Islet of Langerhans (tissue), 1 donor: ENCODE results near the gene TBC1D8B.

Experiments
- FAIRE-seq: peaks from one replicate; lab custom pipeline; 2011; peaks lifted over from hg19 to GRCh38; lab: Jason Lieb, UNC

Gene TBC1D8B

DNA sequence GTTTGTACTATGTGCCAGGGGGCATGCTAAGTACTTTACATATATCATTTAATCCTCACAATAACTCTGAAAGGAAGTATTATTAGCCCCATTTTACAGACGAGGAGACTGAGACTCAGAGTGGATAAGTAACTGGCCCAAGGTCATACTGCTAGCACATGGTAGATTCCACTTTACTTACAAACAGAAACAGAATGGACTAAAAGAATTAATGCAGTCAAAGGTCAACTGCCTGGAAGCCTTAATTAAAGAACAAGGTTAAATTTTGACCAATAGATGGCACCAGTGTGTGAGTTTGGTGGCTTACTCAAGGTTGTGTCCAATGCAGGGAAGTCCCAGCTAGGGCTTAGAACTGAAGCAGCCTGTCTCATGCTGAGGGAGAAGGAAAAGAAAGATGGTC is 96.0 kb downstream of the TBC1D8B start:
- FAIRE-seq, result no peak

DNA sequence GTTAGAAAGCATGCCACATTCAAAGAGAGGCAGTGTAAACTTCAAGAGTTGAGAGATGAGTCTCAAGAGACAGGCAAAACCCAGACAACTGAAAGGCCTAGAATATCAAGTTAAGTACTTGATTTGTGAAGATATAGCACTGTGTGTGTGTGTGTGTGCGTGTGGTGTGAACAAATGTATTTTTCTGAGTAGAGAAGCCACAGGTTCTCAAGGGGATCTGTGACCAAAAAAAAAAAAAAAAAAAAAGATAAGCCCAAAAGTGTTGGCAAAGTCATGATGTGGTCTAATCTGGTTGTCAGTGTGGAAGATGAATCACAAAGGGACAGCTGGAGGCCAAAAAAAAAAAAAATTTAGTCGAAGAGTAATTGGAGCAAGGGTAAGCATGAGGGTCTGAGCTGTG is 96.8 kb downstream of the TBC1D8B start:
- FAIRE-seq, result no peak

DNA sequence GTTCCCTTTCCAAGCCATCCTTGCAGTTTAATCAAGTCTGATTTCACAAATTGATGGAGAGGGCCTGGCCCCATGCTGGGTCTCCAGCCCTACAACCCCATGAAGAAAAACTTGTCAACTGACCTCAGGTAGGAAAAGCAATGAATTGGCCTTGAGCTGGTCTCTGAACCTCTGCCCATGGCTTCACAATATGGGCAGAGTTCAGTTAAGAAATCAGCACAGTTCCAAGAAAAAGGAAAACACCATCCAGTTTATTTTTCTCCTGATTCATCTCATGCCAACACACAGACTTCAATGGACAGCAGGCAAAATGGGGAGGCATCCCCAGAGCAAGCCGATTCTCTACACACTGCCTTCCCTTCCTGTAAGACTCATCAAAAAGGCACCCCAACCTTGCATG is 97.4 kb downstream of the TBC1D8B start:
- no peak for FAIRE-seq

DNA sequence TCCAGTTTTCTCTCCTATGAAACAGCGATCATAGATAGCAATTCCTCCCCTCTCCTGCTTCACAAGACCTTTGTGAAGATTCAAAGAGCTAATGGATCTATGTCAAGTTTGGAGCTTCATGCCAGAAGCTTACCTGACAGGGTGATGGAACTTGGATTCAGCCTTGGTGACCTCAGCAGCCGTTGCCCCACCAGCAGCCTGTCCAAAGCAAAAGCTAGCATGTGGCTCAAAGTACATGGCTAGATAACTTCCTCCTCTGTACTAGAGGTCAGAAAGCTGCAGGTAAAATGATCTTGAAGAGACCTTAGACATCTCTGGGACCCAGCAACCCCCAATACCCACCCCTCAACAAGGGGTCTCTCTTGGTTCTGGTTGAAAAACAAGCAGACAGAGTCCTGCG is 98.9 kb downstream of the TBC1D8B start:
- no peak for FAIRE-seq

DNA sequence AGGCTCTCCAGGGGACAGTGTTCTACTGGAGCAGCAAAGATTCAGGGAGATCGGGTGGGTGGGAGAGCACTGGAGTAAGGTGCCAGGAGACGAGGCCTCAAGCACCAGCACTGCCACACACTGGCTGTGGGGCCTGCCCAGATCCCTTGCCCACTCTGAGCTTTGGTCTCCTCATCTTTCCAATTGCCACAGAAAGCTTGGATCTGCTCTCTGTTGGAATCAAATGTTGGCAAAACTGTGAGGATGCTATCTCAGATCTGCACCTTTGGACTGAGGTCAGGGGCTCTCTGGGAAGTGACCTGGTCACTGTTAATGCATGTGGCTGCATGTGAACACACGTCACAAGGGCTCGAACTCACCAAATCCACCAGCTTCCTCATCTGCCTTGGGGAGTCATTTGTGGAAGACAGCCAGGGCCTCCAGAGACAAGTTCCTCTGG is 99.3 kb downstream of the TBC1D8B start:
- FAIRE-seq, result no peak

DNA sequence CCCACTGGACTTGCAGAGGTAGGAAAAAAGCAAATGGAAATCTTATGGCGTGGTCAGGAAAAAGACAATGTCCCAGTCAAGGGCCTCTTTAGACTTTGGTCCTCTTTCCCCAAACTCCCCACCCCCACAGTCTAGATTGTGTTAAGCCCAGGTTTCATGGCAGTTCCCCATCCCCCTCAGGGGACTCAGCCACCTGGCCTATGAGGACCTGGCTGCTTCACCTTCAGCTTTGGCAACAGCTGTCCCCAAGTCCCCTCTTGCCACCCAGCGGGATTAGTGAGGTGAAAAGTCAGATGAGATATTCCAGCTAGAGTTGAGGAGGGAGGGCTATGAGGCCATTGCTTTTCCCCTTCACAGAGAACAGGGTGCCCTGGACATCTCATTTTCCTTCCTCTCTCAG is 100.2 kb downstream of the TBC1D8B start:
- FAIRE-seq, result no peak

DNA sequence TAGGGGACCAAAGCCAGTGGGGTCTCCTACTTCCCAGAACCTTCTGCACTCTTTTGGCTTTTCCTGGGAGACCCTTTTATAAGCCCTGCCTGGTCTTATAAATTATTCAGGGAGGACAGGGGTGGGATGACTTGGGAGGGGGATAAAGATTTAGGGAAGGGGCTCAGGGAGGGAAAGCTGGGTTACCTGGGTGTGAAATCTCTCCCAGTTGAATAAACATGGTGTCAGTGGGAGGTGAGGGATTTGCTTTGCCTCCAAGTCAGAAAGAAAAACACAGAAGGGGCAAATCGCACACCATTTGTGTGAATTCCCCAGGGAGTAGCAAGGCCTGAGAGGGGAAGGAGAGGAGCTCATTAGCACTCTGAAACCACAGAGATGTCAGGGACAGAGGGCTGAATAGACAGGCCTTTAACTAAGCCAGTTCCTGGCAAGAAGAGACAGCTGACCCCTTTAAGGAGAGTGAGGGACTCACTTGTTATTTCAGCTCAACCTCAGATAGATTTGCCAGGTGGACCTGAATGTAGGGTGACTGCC is 100.9 kb downstream of the TBC1D8B start, which contains the start of gene RIPPLY1:
Gene RIPPLY1, minus strand, starts transcription at position 51 of the 534 bp plus-strand sequence. CDS start 54 bp downstream, outside the sequence.
- FAIRE-seq, result no peak

DNA sequence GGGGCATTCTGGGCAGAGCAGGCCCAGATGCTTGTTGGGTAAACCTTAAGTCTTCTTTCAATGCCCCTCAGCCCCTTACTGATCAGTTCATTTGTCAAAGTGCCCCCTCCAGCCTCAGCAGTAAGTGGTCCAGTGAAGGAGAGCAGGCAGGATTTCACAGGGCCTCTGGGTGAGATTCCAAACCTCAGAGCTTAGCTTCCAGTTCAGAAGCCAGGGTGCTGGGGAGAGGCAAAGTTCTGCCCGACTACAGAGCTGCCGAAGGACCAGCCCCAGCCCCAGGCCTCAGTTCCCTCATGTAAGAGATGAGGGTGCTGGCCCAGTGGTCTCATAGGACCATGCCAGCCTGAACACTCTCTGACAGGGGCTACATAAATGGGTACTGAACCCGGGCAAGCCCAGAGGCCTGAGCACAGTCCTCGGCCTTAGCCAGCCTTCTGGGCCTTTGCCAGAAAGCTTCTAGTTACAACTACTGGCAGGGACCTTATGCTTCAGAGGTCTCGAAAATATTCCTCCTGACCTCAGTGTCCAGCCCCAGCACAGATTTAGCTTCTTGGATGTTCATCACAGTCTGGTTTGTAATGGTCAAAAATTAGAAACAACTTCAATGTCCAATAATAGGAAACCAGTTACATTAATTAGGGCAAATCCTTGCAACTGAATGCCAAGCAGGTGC is 101.5 kb downstream of the TBC1D8B start:
- FAIRE-seq, result no peak

DNA sequence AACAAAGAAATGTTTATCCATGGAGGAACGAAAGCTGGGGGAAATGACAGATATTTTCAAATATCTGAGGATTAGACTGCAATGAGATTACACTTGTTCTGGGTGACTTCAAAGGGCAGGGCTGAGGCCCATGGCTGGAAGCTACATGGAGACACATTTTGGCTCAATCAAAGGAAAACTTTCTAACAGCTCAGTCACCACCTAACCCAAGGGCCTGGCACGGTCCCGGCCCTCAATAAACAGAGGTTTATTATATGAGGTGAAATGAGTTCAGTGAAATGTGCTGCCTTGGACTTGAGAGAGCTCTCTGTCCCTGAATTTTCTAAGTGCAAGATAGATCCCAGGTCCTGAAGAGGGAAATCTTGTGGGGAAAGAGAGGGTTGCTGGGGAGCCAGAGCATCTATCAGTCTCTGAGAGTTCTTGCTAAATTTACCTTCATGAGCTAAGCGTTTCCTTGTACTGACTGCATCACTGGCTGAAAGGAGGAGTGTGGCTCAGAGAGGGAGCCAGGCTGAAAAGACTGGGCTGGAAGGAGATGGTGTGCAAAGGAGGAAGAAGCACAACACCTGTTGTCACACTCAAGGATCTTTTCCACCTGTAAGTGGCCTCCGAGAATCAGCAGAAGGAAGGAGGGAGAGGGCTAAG is 102.7 kb downstream of the TBC1D8B start:
- no peak for FAIRE-seq

DNA sequence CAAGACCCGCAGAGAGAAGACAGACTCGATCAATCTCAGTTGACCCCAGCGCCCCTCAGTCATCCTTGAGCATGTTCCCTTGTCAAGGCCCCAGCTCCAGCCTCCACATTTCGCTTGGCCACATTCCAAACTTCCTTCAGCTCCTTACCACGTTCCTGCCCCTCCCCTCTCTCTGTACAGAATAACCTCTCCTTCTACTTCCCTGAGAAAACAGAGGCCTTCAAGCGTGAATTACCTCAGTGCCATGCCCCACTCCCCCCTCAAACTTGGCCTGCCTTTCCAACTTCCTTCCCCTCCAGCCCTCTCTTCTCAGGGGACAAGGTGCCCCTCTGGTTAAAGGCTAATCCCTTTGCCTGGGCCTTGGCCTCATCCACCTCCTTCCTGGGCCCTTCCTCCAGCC is 103.9 kb downstream of the TBC1D8B start:
- FAIRE-seq, result no peak

DNA sequence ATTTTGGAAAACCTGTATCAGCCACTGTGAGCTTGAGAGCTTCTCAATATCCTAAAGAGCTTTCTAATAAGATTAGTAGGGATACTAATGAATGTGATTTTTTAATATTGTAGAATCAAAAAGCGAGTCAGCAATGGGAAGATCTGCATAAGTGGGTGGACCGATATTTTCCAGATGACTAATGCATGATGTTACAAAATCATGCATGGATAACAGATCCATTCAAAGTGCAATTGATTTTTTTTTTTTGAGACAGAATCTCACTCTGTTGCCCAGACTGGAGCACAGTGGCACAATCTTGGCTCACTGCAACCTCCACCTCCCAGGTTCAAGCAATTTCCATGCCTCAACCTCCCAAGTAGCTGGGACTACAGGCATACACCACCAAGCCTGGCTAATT is 110.4 kb downstream of the TBC1D8B start:
- no peak for FAIRE-seq

DNA sequence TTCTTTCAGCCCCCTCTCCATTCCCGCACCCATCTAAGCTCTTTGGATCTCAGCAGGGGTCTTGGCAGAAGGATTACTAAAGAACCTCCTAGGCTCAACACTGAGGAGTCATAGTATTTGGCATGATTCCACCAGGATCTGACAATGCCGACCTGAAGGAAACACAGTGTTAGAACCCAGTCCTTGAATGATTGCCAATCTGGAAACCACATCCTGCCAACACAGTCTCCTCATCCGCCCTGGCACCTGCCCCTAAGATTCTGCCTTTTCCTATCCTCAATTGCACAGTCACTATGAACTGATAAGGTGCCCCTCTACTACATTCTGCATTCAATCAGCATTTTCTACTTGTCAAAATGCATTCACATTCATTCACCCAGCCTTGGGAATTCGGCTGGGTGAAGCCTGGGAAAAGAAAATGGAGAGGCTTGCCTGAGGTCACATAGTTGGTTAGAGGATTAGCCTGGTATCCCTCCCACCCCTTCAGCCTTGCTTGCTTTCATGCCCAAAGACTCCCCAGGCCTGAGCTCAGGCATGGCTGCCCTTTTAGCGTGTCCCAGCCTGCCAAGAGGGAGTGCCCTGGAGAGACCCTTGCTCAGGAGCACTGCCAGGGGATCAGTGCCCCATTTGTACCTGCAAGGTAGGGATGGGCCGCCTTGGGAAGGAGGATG is 115.5 kb downstream of the TBC1D8B start:
- FAIRE-seq, result no peak

DNA sequence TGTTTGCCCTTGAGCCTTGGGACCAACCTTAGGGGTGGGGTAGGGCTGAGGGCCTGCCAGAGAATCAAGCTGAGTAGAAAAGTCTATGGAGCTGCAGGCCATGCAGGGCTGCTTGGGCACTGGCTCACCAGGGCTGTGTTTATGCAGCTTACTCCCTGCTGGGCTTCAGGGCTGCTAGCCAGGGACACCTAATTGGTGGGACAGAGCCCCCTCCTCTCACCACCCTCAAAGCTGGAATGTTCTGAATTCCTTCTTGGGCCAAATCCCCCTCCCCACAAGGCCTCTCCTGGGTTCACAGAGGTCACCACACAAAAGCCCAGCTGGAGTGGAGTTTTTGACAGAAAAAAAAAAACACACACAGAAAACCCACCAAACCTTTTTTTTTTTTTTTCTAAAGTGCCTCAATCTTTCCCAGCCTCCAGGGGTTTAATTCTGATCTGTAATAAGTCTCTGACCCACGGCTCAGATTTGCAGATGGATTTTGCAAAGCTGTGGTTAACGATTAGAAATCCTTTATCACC is 117.5 kb downstream of the TBC1D8B start, which contains the start of gene CLDN2:
Gene CLDN2, plus strand, starts transcription at position 471 of the 521 bp plus-strand sequence. CDS start 7,827 bp downstream, outside the sequence.
- FAIRE-seq, result no peak

DNA sequence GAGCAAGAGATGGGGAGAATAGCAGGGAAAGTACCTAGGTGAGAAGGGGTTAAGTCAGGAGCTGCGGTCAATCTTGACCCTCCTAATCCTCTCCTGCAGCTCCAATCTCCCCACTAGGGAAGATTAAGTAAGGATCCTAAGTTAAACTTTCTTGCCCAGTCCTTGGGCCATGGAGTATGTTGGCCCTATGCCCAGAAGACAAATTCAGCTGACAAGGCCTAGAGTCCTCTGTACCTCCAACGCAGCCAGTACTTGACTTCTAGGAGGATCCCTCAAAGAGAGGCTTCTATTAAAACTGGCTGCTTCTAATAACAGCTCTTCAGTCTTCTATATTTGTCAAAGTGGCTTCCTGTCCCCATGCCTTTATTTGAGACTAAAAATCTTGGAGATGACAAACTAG is 119.2 kb downstream of the TBC1D8B start:
- FAIRE-seq, result no peak
